A549 (cell line): Measurements from ENCODE around the gene EHBP1. TPM values are rescaled to one million over a fixed set of nuclear protein-coding genes. Genes with fewer than 3 reads are reported as not detected.
A peak's percentile ranks its signal among the peaks of the same experiment; 100 is the strongest.

Source experiments
- ATAC-seq, 2 experiments: fragments of 200-7000 bp in 1 of 2; fragments of >200 bp in 1 of 2; cut with Nextera tagmentation in 1 of 2; cut with Tn5 transposase in 1 of 2; 3 replicates each; pipeline versions ENCODE4 v1.8.0 to v1.9.1; 2018 to 2020; ENCODE audit warnings: mild to moderate bottlenecking in 1 of 2, moderate library complexity in 1 of 2
- CTCF ChIA-PET: fragments of 300-600 bp; sonication (Branson Sonifier 250); formaldehyde crosslinking; extraction: SDS; loops from one replicate; lab custom pipeline; 2021; ENCODE audit warnings: antibody characterized with exemption, inconsistent platforms; lab: Yijun Ruan, JAX
- POLR2A ChIA-PET: fragments of 350-600 bp; formaldehyde crosslinking; extraction: SDS; loops from one replicate; lab custom pipeline; 2021; ENCODE audit warnings: antibody characterized with exemption, inconsistent platforms; lab: Yijun Ruan, JAX
- DNase-seq, 2 experiments: peaks; one replicate each; pipeline versions ENCODE4 v3.0.0 to v3.0.0-alpha.2; 2011 to 2016; ENCODE audit warnings: low read depth in 1 of 2, low spot score in 1 of 2
- FAIRE-seq: peaks from 2 replicates; lab custom pipeline; 2011; peaks lifted over from hg19 to GRCh38; lab: Jason Lieb, UNC
- H3K27ac ChIP-seq, 2 experiments: fragments of >200 bp; sonication (Bioruptor Twin); formaldehyde crosslinking; 3 replicates each; pipeline ENCODE4 v1.5.1; 2016 to 2017
- H3K4me1 ChIP-seq: fragments of >200 bp; sonication (Bioruptor Twin); formaldehyde crosslinking; 3 replicates; pipeline ENCODE4 v1.6.1; 2016
- H3K4me2 ChIP-seq: fragments of >200 bp; sonication (Bioruptor Twin); formaldehyde crosslinking; 3 replicates; pipeline ENCODE4 v1.6.1; 2016
- H3K4me3 ChIP-seq: fragments of >200 bp; sonication (Bioruptor Twin); formaldehyde crosslinking; 3 replicates; pipeline ENCODE4 v1.5.1; 2016
- H3K9me3 ChIP-seq: fragments of >200 bp; sonication (Bioruptor Twin); formaldehyde crosslinking; 3 replicates; pipeline ENCODE4 v1.6.1; 2016
- CHD2 ChIP-seq: fragments of 150-350 bp; IDR thresholded peaks from 2 replicates; pipeline ENCODE4 v1.6.1; 2014; ENCODE audit warnings: low read length; ENCODE audit not compliant: partially characterized antibody
- CHD4 ChIP-seq: fragments of 200-600 bp; sonication (generic); IDR thresholded peaks from 2 replicates; pipeline ENCODE4 v1.6.1; 2016; ENCODE audit warnings: antibody characterized with exemption, mild to moderate bottlenecking, borderline replicate concordance
- EP300 ChIP-seq, 2 experiments: fragments of >200 bp; sonication (Bioruptor Twin); formaldehyde crosslinking; IDR thresholded peaks; 2 replicates in 1 of 2; 3 replicates in 1 of 2; pipeline ENCODE4 v1.6.1; 2016 to 2017
- FOSL2 ChIP-seq, 2 experiments: fragments of 450-650 bp in 1 of 2; fragments of >200 bp in 1 of 2; sonication (Bioruptor Twin) in 1 of 2; formaldehyde crosslinking; IDR thresholded peaks; 2 replicates each; pipeline versions ENCODE4 v1.5.0 to v1.6.1; 2016 to 2020; ENCODE audit warnings: mild to moderate bottlenecking in 1 of 2, moderate library complexity in 1 of 2
- FOXS1 ChIP-seq: fragments of 250-450 bp; sonication (Bioruptor Pico); IDR thresholded peaks from 2 replicates; pipeline ENCODE4 v1.5.0; 2020; ENCODE audit warnings: mild to moderate bottlenecking, moderate library complexity
- GATA3 ChIP-seq: IDR thresholded peaks from 2 replicates; pipeline ENCODE4 v1.6.1; 2012; ENCODE audit warnings: borderline replicate concordance
- MAFK ChIP-seq: fragments of 450-650 bp; IDR thresholded peaks from 2 replicates; pipeline ENCODE4 v1.6.1; 2014; ENCODE audit not compliant: partially characterized antibody
- MAZ ChIP-seq: fragments of 150-350 bp; IDR thresholded peaks from 2 replicates; pipeline ENCODE4 v1.6.1; 2014; ENCODE audit warnings: antibody characterized with exemption, low read depth, low read length, borderline replicate concordance
- NFE2L2 ChIP-seq: fragments of 150-350 bp; conservative IDR thresholded peaks from 2 replicates; pipeline ENCODE4 v1.6.1; 2014; ENCODE audit warnings: low read length
- NR3C1 ChIP-seq: fragments of >200 bp; sonication (Bioruptor Twin); formaldehyde crosslinking; IDR thresholded peaks from 3 replicates; pipeline ENCODE4 v1.6.1; 2017
- PBX3 ChIP-seq: IDR thresholded peaks from 2 replicates; pipeline ENCODE4 v1.6.1; 2012
- PHF8 ChIP-seq: fragments of 200-600 bp; sonication (generic); IDR thresholded peaks from 2 replicates; pipeline ENCODE4 v1.6.1; 2016; ENCODE audit warnings: low read depth, mild to moderate bottlenecking, antibody characterized with exemption, moderate library complexity, borderline replicate concordance
- RAD21 ChIP-seq, 2 experiments: fragments of >200 bp in 1 of 2; sonication (Bioruptor Twin) in 1 of 2; formaldehyde crosslinking in 1 of 2; IDR thresholded peaks in 1 of 2; conservative IDR thresholded peaks in 1 of 2; 2 replicates in 1 of 2; 3 replicates in 1 of 2; pipeline ENCODE4 v1.6.1; 2012 to 2018; ENCODE audit warnings: inconsistent platforms in 1 of 2
- RARB ChIP-seq: fragments of 250-450 bp; sonication (Bioruptor Pico); IDR thresholded peaks from 2 replicates; pipeline ENCODE4 v1.8.0; 2021; ENCODE audit warnings: mild to moderate bottlenecking, moderate library complexity
- RNF2 ChIP-seq: fragments of 200-600 bp; sonication (generic); IDR thresholded peaks from 2 replicates; pipeline ENCODE4 v1.6.1; 2016; ENCODE audit warnings: low read depth, mild to moderate bottlenecking, antibody characterized with exemption, moderate library complexity, borderline replicate concordance
- SMC3 ChIP-seq: fragments of >200 bp; sonication (Bioruptor Twin); formaldehyde crosslinking; IDR thresholded peaks from 3 replicates; pipeline ENCODE4 v1.6.1; 2018; ENCODE audit warnings: inconsistent platforms
- SREBF2 ChIP-seq: fragments of 450-650 bp; IDR thresholded peaks from 2 replicates; pipeline ENCODE4 v1.6.1; 2014; ENCODE audit warnings: mild to moderate bottlenecking, moderate library complexity
- TP53 ChIP-seq: fragments of 250-450 bp; sonication (Bioruptor Pico); IDR thresholded peaks from 2 replicates; pipeline ENCODE4 v1.5.0; 2021; ENCODE audit warnings: mild to moderate bottlenecking, moderate library complexity
- WGBS: methylation state at CpG from one replicate; pipeline ENCODE4 v1.1.6; 2017; ENCODE audit errors: missing lambda C conversion rate; 5-methylcytosine and 5-hydroxymethylcytosine counted together
- polyA plus RNA-seq, 4 experiments: library from polyadenylated mRNA; depleted of rRNA in 3 of 4; stranded (reverse); fragments of >200 nt; fragmentation: RNase III in 1 of 4; extraction: RNeasy Plus Mini Kit Qiagen cat#74134 plus additional on column Dnase treatment in 1 of 4; gene quantifications; 2 replicates in 3 of 4; 3 replicates in 1 of 4; pipeline ENCODE4 v1.2.3, GENCODE V29; 2011 to 2017
- TF ChIP-seq, protein P1 (sequence below): IDR thresholded peaks from 2 replicates; pipeline ENCODE4 v1.6.1; 2012; ENCODE audit warnings: low read depth, borderline replicate concordance
- TF ChIP-seq, protein P2 (sequence below): fragments of 250-450 bp; sonication (Bioruptor Pico); IDR thresholded peaks from 2 replicates; pipeline ENCODE4 v1.5.0; 2021; ENCODE audit warnings: mild to moderate bottlenecking, moderate library complexity, borderline replicate concordance

The EHBP1 gene
- polyA plus RNA-seq, 2 of the 4 experiments (the other 2 are of a cell fraction): 65.7 to 204 TPM

DNA sequence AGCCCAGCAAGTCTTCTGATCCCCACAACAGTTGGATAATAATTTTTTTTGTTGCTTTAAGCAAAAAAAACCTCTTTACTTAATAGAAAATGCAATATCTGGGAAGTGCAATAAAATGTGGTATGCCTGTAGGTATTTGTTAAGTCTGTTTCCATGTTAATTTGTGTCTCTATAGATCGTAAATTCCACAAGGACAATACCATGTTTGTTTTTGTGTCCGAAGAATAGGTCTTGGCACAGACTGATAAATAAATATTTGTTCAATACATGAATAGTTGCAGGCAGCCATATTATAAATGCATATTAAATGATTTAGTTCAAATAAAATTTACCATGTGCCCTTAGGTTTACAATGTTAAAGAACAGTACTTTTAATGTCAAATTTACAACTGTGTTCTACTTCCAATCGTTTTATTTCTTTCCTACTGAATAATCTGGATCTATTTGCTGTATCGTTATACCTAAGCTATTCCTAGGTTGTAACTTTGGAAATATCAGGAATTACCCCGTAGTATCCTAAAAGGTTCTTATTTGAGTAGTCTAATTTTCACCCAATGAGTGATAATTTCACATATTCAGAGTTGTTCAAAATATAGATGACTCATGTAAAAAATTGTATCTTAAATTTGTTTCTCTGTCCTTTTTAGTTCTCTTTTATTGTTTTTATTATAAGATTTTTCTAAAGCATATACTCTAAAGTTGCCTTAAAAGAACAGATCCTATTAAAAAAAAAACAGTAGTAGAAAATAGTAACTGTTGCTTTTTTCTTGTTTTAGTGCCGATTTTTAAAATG is 151.8 kb downstream of the EHBP1 start:
- H3K4me3 ChIP-seq: no peak overlapping the region
- H3K9me3 ChIP-seq: no peaks in the 10 kb centered on the region
- ChIA-PET CTCF (interaction anchor here (1.2 to 3.8 kb wide), 3 partner anchors 12 to 170 kb away, joined by 3 to 10 read pairs (median 3); no protein-coding TSS in a partner anchor), POLR2A (no interaction called here)
- TF ChIP-seq FOSL2 (IDR thresholded peaks at IDR 0.05) (no peak), FOSL2 (CRISPR knock-in tag; IDR thresholded peaks at IDR 0.05) (0 out of 2 replicates have a peak, but pooled peaks have one; percentile 16), GATA3 (no peak), EP300 (IDR thresholded peaks at IDR 0.05) (no peak), RARB (no peak), RAD21 (conservative IDR thresholded peaks at IDR 0.05 in 1 of 2, IDR thresholded peaks at IDR 0.05 in 1 of 2) (no peak), SMC3 (no peak), RNF2 (no peak), NFE2L2 (no peak), CHD4 (no peak), MAFK (peak; percentile 49), FOXS1 (no peak), NR3C1 (no peak), TP53 (CRISPR knock-in tag) (no peak)
- TF ChIP-seq, protein P1, sequence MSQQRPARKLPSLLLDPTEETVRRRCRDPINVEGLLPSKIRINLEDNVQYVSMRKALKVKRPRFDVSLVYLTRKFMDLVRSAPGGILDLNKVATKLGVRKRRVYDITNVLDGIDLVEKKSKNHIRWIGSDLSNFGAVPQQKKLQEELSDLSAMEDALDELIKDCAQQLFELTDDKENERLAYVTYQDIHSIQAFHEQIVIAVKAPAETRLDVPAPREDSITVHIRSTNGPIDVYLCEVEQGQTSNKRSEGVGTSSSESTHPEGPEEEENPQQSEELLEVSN: no peak
- TF ChIP-seq, protein P2, sequence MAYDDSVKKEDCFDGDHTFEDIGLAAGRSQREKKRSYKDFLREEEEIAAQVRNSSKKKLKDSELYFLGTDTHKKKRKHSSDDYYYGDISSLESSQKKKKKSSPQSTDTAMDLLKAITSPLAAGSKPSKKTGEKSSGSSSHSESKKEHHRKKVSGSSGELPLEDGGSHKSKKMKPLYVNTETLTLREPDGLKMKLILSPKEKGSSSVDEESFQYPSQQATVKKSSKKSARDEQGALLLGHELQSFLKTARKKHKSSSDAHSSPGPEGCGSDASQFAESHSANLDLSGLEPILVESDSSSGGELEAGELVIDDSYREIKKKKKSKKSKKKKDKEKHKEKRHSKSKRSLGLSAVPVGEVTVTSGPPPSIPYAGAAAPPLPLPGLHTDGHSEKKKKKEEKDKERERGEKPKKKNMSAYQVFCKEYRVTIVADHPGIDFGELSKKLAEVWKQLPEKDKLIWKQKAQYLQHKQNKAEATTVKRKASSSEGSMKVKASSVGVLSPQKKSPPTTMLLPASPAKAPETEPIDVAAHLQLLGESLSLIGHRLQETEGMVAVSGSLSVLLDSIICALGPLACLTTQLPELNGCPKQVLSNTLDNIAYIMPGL: no peak
- TF ChIP-seq, all 56 proteins: peak for 2
- 0 out of 3 replicates have a peak overlapping the region, but pooled peaks have one; percentile 5 for H3K4me2 ChIP-seq
- FAIRE-seq (peak; percentile 81), DNase-seq (peak in 1 of 2 experiments; percentile 23), ATAC-seq (peak in 1 of 2 experiments; percentile 24; a peak in 1 of 6 replicates)
- H3K4me1 ChIP-seq: peaks cover 14% of the 10 kb centered on the region
- H3K27ac ChIP-seq: no peak overlapping the region
- 64% methylated on average over 6 of the region's 6 CpGs for WGBS

DNA sequence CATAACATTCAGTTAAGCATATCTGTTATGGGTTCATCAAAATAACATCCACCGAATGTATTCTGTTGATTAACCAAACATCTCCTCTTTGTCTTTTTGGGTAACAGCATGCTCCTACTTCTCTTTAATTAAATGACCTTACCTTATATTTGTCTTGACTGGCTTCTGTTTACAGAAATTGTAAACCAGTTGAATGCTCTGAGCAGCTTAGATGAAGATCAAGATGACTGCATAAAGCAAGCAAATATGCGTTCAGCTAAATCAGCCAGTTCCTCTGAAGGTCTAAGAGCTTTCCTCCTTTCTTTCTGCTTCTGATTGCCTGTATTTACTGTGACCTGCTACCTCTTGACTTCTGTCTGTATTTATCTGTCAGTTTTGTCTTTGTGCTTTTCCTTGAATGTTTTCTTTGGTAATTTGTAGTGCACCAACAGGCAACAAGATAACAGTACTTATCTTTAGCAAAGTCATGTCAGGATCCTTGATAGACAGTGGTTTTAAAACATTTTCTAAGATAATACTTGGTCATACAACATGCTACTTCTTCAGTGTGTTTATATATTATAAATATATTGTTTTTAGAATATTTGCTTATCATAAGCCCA is 152.8 kb downstream of the EHBP1 start:
- ChIA-PET CTCF (interaction anchor here (1.2 kb wide), 1 partner anchor 169 kb away, joined by 3 read pairs; no protein-coding TSS in a partner anchor), POLR2A (interaction anchor here (0.6 kb wide), 1 partner anchor 23 kb away, joined by 3 read pairs; no protein-coding TSS in a partner anchor)
- no peak for ATAC-seq
- no peak for TF ChIP-seq CHD2
- TF ChIP-seq SREBF2: no peak
- no peak for TF ChIP-seq TP53 (CRISPR knock-in tag)
- no peak for TF ChIP-seq PBX3
- no peak for TF ChIP-seq GATA3
- TF ChIP-seq PHF8: no peak
- TF ChIP-seq MAZ: no peak
- FAIRE-seq: peak; percentile 13
- H3K27ac ChIP-seq: no peak overlapping the region
- no peak overlapping the region for H3K4me3 ChIP-seq
- H3K4me2 ChIP-seq: no peak overlapping the region
- 80% methylated on average over 2 of the region's 2 CpGs for WGBS
- H3K9me3 ChIP-seq: no peaks in the 10 kb centered on the region
- no peak for DNase-seq
- H3K4me1 ChIP-seq: peaks cover 14% of the 10 kb centered on the region
